ENCODE measurements around the gene SECTM1. TPM values are rescaled to one million over a fixed set of nuclear protein-coding genes. Genes with fewer than 3 reads are reported as not detected.

SECTM1 gene
- total and polyA plus RNA-seq, 5 experiments from 2014 or later: 0.18 to 1.2 TPM; not detected in 3

GRCh38 chr17:82313195-82314011, 20.2 kb downstream of the SECTM1 start:
- H3K4me1 Mint-ChIP-seq: peaks cover 18 to 39% (median 30%) of the 10 kb centered on the region in 4 donors
- DNase-seq: no peak
- POLR2A ChIA-PET: interaction anchor here (4.7 to 11.5 kb wide), 2 partner anchors 11 to 21 kb away, joined by 55 to 344 read pairs; no protein-coding TSS in a partner anchor
- H3K9me3 Mint-ChIP-seq: no peaks in the 10 kb centered on the region
- H3K36me3 Mint-ChIP-seq: peaks cover 0 to 24% (median 8%) of the 10 kb centered on the region in 3 donors
- H3K27me3 Mint-ChIP-seq: peaks cover 0 to 2% (median 0%) of the 10 kb centered on the region in 5 donors
- H3K27ac Mint-ChIP-seq: peak overlapping the region in 8 of 10 donors; percentile 45 to 94 (median 81)
- H3K4me3 Mint-ChIP-seq: peak overlapping the region in 7 of 10 donors; percentile 40 to 98 (median 60)
- no peak for ATAC-seq

GRCh38 chr17:82311971-82312370, 21.6 kb downstream of the SECTM1 start:
- Mint-ChIP-seq H3K27me3 (peaks cover 0 to 2% (median 0%) of the 10 kb centered on the region in 5 donors), H3K9me3 (no peaks in the 10 kb centered on the region), H3K27ac (peak overlapping the region in 2 of 10 donors; percentile 33 to 34), H3K36me3 (peaks cover 0 to 24% (median 8%) of the 10 kb centered on the region in 3 donors), H3K4me3 (no peak overlapping the region), H3K4me1 (peaks cover 19 to 46% (median 34%) of the 10 kb centered on the region in 4 donors)
- ATAC-seq (no peak), DNase-seq (no peak)
- POLR2A ChIA-PET: interaction anchor here (0.9 to 11.5 kb wide), 2 partner anchors 10 to 20 kb away, joined by 3 to 344 read pairs; no protein-coding TSS in a partner anchor

- no peak overlapping the region for H3K4me3 Mint-ChIP-seq
- POLR2A ChIA-PET: interaction anchor here (11.5 kb wide), 1 partner anchor 9 kb away, joined by 344 read pairs; no protein-coding TSS in a partner anchor
Measured at GRCh38 chr17:82310877-82311276, 22.7 kb downstream of the SECTM1 start.

GRCh38 chr17:82309656-82310570, 23.7 kb downstream of the SECTM1 start:
- peak overlapping the region in 1 of 10 donors; percentile 20 for H3K4me3 Mint-ChIP-seq
- ATAC-seq: no peak
- peaks cover 26 to 57% (median 47%) of the 10 kb centered on the region in 4 donors for H3K4me1 Mint-ChIP-seq
- peak overlapping the region; percentile 19 to 88 (median 66) for H3K27ac Mint-ChIP-seq
- POLR2A ChIA-PET: interaction anchor here (1.2 to 11.5 kb wide), 2 partner anchors 8 to 11 kb away, joined by 3 to 344 read pairs; no protein-coding TSS in a partner anchor
- peaks cover 0 to 15% (median 6%) of the 10 kb centered on the region in 3 donors for H3K36me3 Mint-ChIP-seq
- DNase-seq: no peak
- no peaks in the 10 kb centered on the region for H3K9me3 Mint-ChIP-seq
- H3K27me3 Mint-ChIP-seq: no peaks in the 10 kb centered on the region

More at GRCh38 chr17:82310877-82311276, 22.7 kb downstream of the SECTM1 start:
- ATAC-seq (no peak), DNase-seq (no peak)
- Mint-ChIP-seq H3K27ac (peak overlapping the region in 4 of 10 donors; percentile 25 to 84 (median 67)), H3K27me3 (peaks cover 0 to 2% (median 0%) of the 10 kb centered on the region in 5 donors), H3K36me3 (peaks cover 0 to 22% (median 6%) of the 10 kb centered on the region in 3 donors), H3K9me3 (no peaks in the 10 kb centered on the region), H3K4me1 (peaks cover 24 to 53% (median 42%) of the 10 kb centered on the region in 4 donors)

GRCh38 chr17:82305727-82306300, 27.8 kb downstream of the SECTM1 start:
- peak in 1 of 2 donors; percentile 20 for ATAC-seq
- POLR2A ChIA-PET: interaction anchor here (1.1 to 12.7 kb wide), 6 partner anchors 7 to 100 kb away, joined by 3 to 344 read pairs (median 26); partner anchors contain the start of gene CD7
- H3K27ac Mint-ChIP-seq: peak overlapping the region; percentile 61 to 94 (median 85)
- peaks cover 33 to 81% (median 61%) of the 10 kb centered on the region in 4 donors for H3K4me1 Mint-ChIP-seq
- H3K27me3 Mint-ChIP-seq: no peaks in the 10 kb centered on the region
- H3K36me3 Mint-ChIP-seq: peaks cover 0 to 3% (median 0%) of the 10 kb centered on the region in 3 donors
- peak in 2 of 10 donors; percentile 39 to 64 for DNase-seq
- no peaks in the 10 kb centered on the region for H3K9me3 Mint-ChIP-seq
- peak overlapping the region; percentile 57 to 81 (median 70) for H3K4me3 Mint-ChIP-seq

GRCh38 chr17:82304826-82305726, 28.5 kb downstream of the SECTM1 start:
- ATAC-seq: peak in 1 of 2 donors; percentile 12
- peaks cover 0 to under 1% (median 0%) of the 10 kb centered on the region in 3 donors for H3K36me3 Mint-ChIP-seq
- H3K4me1 Mint-ChIP-seq: peaks cover 36 to 85% (median 67%) of the 10 kb centered on the region in 4 donors
- POLR2A ChIA-PET: interaction anchor here (0.7 to 12.7 kb wide), 7 partner anchors 8 to 752 kb away, joined by 3 to 344 read pairs (median 14); partner anchors contain the start of gene CD7
- no peaks in the 10 kb centered on the region for H3K27me3 Mint-ChIP-seq
- peak in 2 of 10 donors; percentile 38 to 65 for DNase-seq
- H3K4me3 Mint-ChIP-seq: peak overlapping the region; percentile 57 to 81 (median 70)
- no peaks in the 10 kb centered on the region for H3K9me3 Mint-ChIP-seq
- peak overlapping the region; percentile 61 to 94 (median 85) for H3K27ac Mint-ChIP-seq

- Mint-ChIP-seq H3K4me1 (peaks cover 38 to 90% (median 75%) of the 10 kb centered on the region in 4 donors), H3K36me3 (no peaks in the 10 kb centered on the region), H3K4me3 (peak overlapping the region; percentile 50 to 97 (median 89)), H3K27me3 (no peaks in the 10 kb centered on the region), H3K27ac (peak overlapping the region; percentile 24 to 100 (median 97)), H3K9me3 (no peaks in the 10 kb centered on the region)
- no peak for ATAC-seq
- POLR2A ChIA-PET: interaction anchor here (0.5 to 12.7 kb wide), 8 partner anchors 7 to 213 kb away, joined by 3 to 344 read pairs (median 9); partner anchors contain the start of genes CD7 and NARF
- DNase-seq: peak in 1 of 10 donors; percentile 50
Measured at GRCh38 chr17:82303944-82304808, 29.4 kb downstream of the SECTM1 start.

GRCh38 chr17:82302991-82303943, 30.3 kb downstream of the SECTM1 start:
- Mint-ChIP-seq H3K27me3 (no peaks in the 10 kb centered on the region), H3K4me1 (peaks cover 43 to 93% (median 81%) of the 10 kb centered on the region in 4 donors), H3K9me3 (no peaks in the 10 kb centered on the region), H3K36me3 (no peaks in the 10 kb centered on the region), H3K4me3 (peak overlapping the region; percentile 80 to 97 (median 89)), H3K27ac (peak overlapping the region; percentile 82 to 100 (median 100))
- DNase-seq (peak in 6 of 10 donors; percentile 37 to 76 (median 64)), ATAC-seq (peak; percentile 46 to 55)
- POLR2A ChIA-PET: interaction anchor here (0.5 to 12.7 kb wide), 11 partner anchors 9 to 213 kb away, joined by 3 to 344 read pairs (median 6); partner anchors contain the start of genes CD7, CSNK1D and NARF

- ATAC-seq (no peak), DNase-seq (no peak)
- no peaks in the 10 kb centered on the region for H3K9me3 Mint-ChIP-seq
- no peaks in the 10 kb centered on the region for H3K27me3 Mint-ChIP-seq
- peak overlapping the region; percentile 88 to 100 (median 100) for H3K27ac Mint-ChIP-seq
- POLR2A ChIA-PET: interaction anchor here (1.0 to 12.7 kb wide), 8 partner anchors 10 to 174 kb away, joined by 3 to 344 read pairs (median 7); partner anchors contain the start of genes CD7 and CSNK1D
- H3K36me3 Mint-ChIP-seq: no peaks in the 10 kb centered on the region
- H3K4me3 Mint-ChIP-seq: peak overlapping the region; percentile 81 to 97 (median 90)
- peaks cover 40 to 94% (median 83%) of the 10 kb centered on the region in 4 donors for H3K4me1 Mint-ChIP-seq
Measured at GRCh38 chr17:82302568-82302963, 31.0 kb downstream of the SECTM1 start.
